H1 (cell line): ENCODE measurements around the gene MPPED1. TPM values are rescaled to one million over a fixed set of nuclear protein-coding genes. Genes with fewer than 3 reads are reported as not detected.

Experiments
- CTCF ChIA-PET: fragments of 300-600 bp; sonication (Branson Sonifier 250); formaldehyde crosslinking; loops from one replicate; lab custom pipeline; 2021; ENCODE audit not compliant: partially characterized antibody; lab: Charles Lee
- POLR2A ChIA-PET: fragments of 300-600 bp; sonication (Branson Sonifier 250); formaldehyde crosslinking; loops from one replicate; lab custom pipeline; 2021; ENCODE audit warnings: inconsistent platforms; ENCODE audit not compliant: partially characterized antibody; lab: Charles Lee
- DNase-seq, 2 experiments: peaks; one replicate each; pipeline versions ENCODE4 v3.0.0 to v3.0.0-alpha.2; 2010 to 2022; ENCODE audit warnings: low spot score in 2 of 2, low read depth in 1 of 2, mixed read lengths in 1 of 2
- FAIRE-seq: peaks from 2 replicates; lab custom pipeline; 2011; peaks lifted over from hg19 to GRCh38; lab: Jason Lieb, UNC
- H2AFZ ChIP-seq: 2 replicates; pipeline ENCODE4 v1.8.1; 2012; ENCODE audit warnings: low read length, inconsistent platforms
- H2AK5ac ChIP-seq: 2 replicates; pipeline ENCODE4 v1.6.1; 2013; ENCODE audit warnings: low read depth, low read length
- H2BK120ac ChIP-seq: replicated peaks from 2 replicates; pipeline ENCODE3; 2013; ENCODE audit warnings: low read depth, low read length, inconsistent platforms
- H2BK12ac ChIP-seq: 2 replicates; pipeline ENCODE4 v1.6.1; 2013; ENCODE audit warnings: low read depth, low read length
- H2BK15ac ChIP-seq: 2 replicates; pipeline ENCODE4 v1.6.1; 2013; ENCODE audit warnings: low read length
- H2BK20ac ChIP-seq: 2 replicates; pipeline ENCODE4 v1.6.1; 2013; ENCODE audit warnings: low read length
- H2BK5ac ChIP-seq: 2 replicates; pipeline ENCODE4 v1.6.1; 2013; ENCODE audit warnings: low read depth, low read length
- H3K14ac ChIP-seq: 2 replicates; pipeline ENCODE4 v1.6.1; 2013; ENCODE audit warnings: inconsistent platforms; ENCODE audit not compliant: insufficient read length
- H3K18ac ChIP-seq: 2 replicates; pipeline ENCODE4 v1.6.1; 2013; ENCODE audit warnings: low read length; ENCODE audit errors: extremely low read depth
- H3K23ac ChIP-seq: 2 replicates; pipeline ENCODE4 v1.6.1; 2013; ENCODE audit warnings: inconsistent platforms; ENCODE audit not compliant: insufficient read length
- H3K23me2 ChIP-seq: 2 replicates; pipeline ENCODE4 v1.6.1; 2013; ENCODE audit warnings: low read depth, low read length
- H3K27ac ChIP-seq: 2 replicates; pipeline ENCODE4 v1.6.1; 2011; ENCODE audit warnings: low read depth, low read length, inconsistent platforms
- H3K27me3 ChIP-seq, 4 experiments: replicated peaks in 1 of 4; 1 replicate in 1 of 4; 2 replicates in 3 of 4; pipeline versions ENCODE4 v1.6.1 to v1.8.1; 2011 to 2013; ENCODE audit warnings: low read length in 3 of 4, mild to moderate bottlenecking in 3 of 4, inconsistent platforms in 2 of 4, mixed read lengths in 2 of 4, moderate library complexity in 1 of 4; ENCODE audit not compliant: control insufficient read depth in 3 of 4, insufficient read depth in 3 of 4; ENCODE audit errors: extremely low read depth in 1 of 4
- H3K36me3 ChIP-seq, 4 experiments: 2 replicates each; pipeline versions ENCODE4 v1.6.1 to v1.8.1; 2011 to 2013; ENCODE audit warnings: mild to moderate bottlenecking in 4 of 4, low read length in 3 of 4, moderate library complexity in 2 of 4, control low read depth in 1 of 4, inconsistent platforms in 1 of 4; ENCODE audit not compliant: insufficient read depth in 4 of 4, control insufficient read depth in 2 of 4
- H3K4ac ChIP-seq: replicated peaks from 2 replicates; pipeline ENCODE3; 2013; ENCODE audit warnings: low read length, low read depth, mixed read lengths, inconsistent platforms; ENCODE audit not compliant: insufficient read length
- H3K4me1 ChIP-seq, 4 experiments: replicated peaks in 1 of 4; 1 replicate in 1 of 4; 2 replicates in 3 of 4; pipeline versions ENCODE4 v1.6.1 to v1.8.1; 2011 to 2013; ENCODE audit warnings: low read length in 3 of 4, inconsistent platforms in 2 of 4, mixed read lengths in 1 of 4; ENCODE audit not compliant: insufficient read depth in 4 of 4, control insufficient read depth in 3 of 4
- H3K4me2 ChIP-seq, 2 experiments: 2 replicates each; pipeline versions ENCODE4 v1.6.1 to v1.8.1; 2011 to 2013; ENCODE audit warnings: low read depth in 2 of 2, low read length in 2 of 2, control low read depth in 1 of 2, inconsistent platforms in 1 of 2, mild to moderate bottlenecking in 1 of 2; ENCODE audit not compliant: insufficient read depth in 1 of 2
- H3K4me3 ChIP-seq, 4 experiments: fragments of 200-600, 300-600 bp in 1 of 4; sonication (generic), shearing (Covaris generic), sonication (Bioruptor Twin) in 1 of 4; 2 replicates each; pipeline versions ENCODE4 v1.5.1 to v1.8.1; 2011 to 2016; ENCODE audit warnings: low read length in 4 of 4, low read depth in 3 of 4, control low read depth in 2 of 4, inconsistent platforms in 2 of 4, mild to moderate bottlenecking in 2 of 4, mixed read lengths in 1 of 4, moderate library complexity in 1 of 4; ENCODE audit not compliant: insufficient read depth in 2 of 4; ENCODE audit errors: extremely low read depth in 1 of 4
- H3K56ac ChIP-seq: replicated peaks from 2 replicates; pipeline ENCODE3; 2013; ENCODE audit warnings: low read depth, mild to moderate bottlenecking, mixed read lengths, low read length, inconsistent platforms; ENCODE audit not compliant: insufficient read length
- H3K79me1 ChIP-seq: 2 replicates; pipeline ENCODE4 v1.6.1; 2013; ENCODE audit warnings: low read depth, low read length, control low read depth
- H3K79me2 ChIP-seq, 2 experiments: 2 replicates each; pipeline versions ENCODE4 v1.6.1 to v1.8.1; 2012 to 2013; ENCODE audit warnings: low read length in 2 of 2, mild to moderate bottlenecking in 2 of 2, inconsistent platforms in 1 of 2; ENCODE audit not compliant: insufficient read depth in 2 of 2, control insufficient read depth in 1 of 2
- H3K9ac ChIP-seq, 4 experiments: replicated peaks in 1 of 4; 1 replicate in 1 of 4; 2 replicates in 3 of 4; pipeline versions ENCODE4 v1.6.1 to v1.8.1; 2011 to 2013; ENCODE audit warnings: low read depth in 3 of 4, low read length in 3 of 4, control low read depth in 2 of 4, mild to moderate bottlenecking in 2 of 4, moderate library complexity in 2 of 4, inconsistent platforms in 1 of 4; ENCODE audit errors: extremely low read depth in 1 of 4
- H3K9me3 ChIP-seq, 2 experiments: 2 replicates each; pipeline versions ENCODE4 v1.6.1 to v1.8.1; 2012 to 2013; ENCODE audit warnings: mild to moderate bottlenecking in 2 of 2, moderate library complexity in 2 of 2, control low read depth in 1 of 2, inconsistent platforms in 1 of 2, low read depth in 1 of 2, low read length in 1 of 2, mixed read lengths in 1 of 2; ENCODE audit not compliant: insufficient read depth in 2 of 2
- H4K20me1 ChIP-seq, 2 experiments: replicated peaks in 1 of 2; 2 replicates each; pipeline versions ENCODE3 to v1.8.1; 2011 to 2013; ENCODE audit warnings: inconsistent platforms in 2 of 2, low read length in 2 of 2, mild to moderate bottlenecking in 1 of 2; ENCODE audit not compliant: insufficient read depth in 2 of 2, control insufficient read depth in 1 of 2
- H4K5ac ChIP-seq: 2 replicates; pipeline ENCODE4 v1.6.1; 2013; ENCODE audit warnings: low read length, low read depth, mixed read lengths, inconsistent platforms; ENCODE audit not compliant: insufficient read length
- H4K8ac ChIP-seq: 2 replicates; pipeline ENCODE4 v1.8.0; 2013; ENCODE audit warnings: mild to moderate bottlenecking, moderate library complexity, low read length, inconsistent platforms; ENCODE audit not compliant: insufficient read depth; ENCODE audit errors: extremely low read depth
- H4K91ac ChIP-seq: replicated peaks from 2 replicates; pipeline ENCODE3; 2013; ENCODE audit warnings: low read length, mixed read lengths, inconsistent platforms; ENCODE audit not compliant: insufficient read length
- ASH2L ChIP-seq: fragments of 200-600, 300-600 bp; sonication (generic); IDR thresholded peaks from one replicate; pipeline ENCODE4 v1.7.1; 2017; ENCODE audit warnings: low read length
- BACH1 ChIP-seq: IDR thresholded peaks from 2 replicates; pipeline ENCODE4 v1.6.1; 2012; ENCODE audit warnings: low read length, improper control_type of control experiment
- CBX8 ChIP-seq: fragments of 300-800, 300-1000 bp; sonication (generic); IDR thresholded peaks from 2 replicates; pipeline ENCODE4 v1.7.1; 2016; ENCODE audit warnings: low read depth, low read length, borderline replicate concordance
- KDM5A ChIP-seq: fragments of 200-600 bp; IDR thresholded peaks from 2 replicates; pipeline ENCODE4 v1.7.1; 2012; ENCODE audit warnings: mild to moderate bottlenecking, low read length, inconsistent platforms, mixed read lengths
- RXRA ChIP-seq: IDR thresholded peaks from 2 replicates; pipeline ENCODE4 v1.6.1; 2011; ENCODE audit warnings: low read depth, mild to moderate bottlenecking, low read length, moderate library complexity; ENCODE audit not compliant: insufficient read depth
- SP2 ChIP-seq: IDR thresholded peaks from 2 replicates; pipeline ENCODE4 v1.6.1; 2012; ENCODE audit warnings: mild to moderate bottlenecking, low read length, inconsistent platforms
- SP4 ChIP-seq: IDR thresholded peaks from 2 replicates; pipeline ENCODE4 v1.6.1; 2012; ENCODE audit warnings: low read length, inconsistent platforms
- TCF12 ChIP-seq: IDR thresholded peaks from 2 replicates; pipeline ENCODE4 v1.6.1; 2011; ENCODE audit warnings: low read depth, mild to moderate bottlenecking, low read length
- WGBS, 2 experiments: shearing (Covaris generic) in 1 of 2; methylation state at CpG; one replicate each; pipeline versions ENCODE4 v1.1.6 to v1.1.7; 2013 to 2015; ENCODE audit warnings: low lambda C conversion rate in 2 of 2, mixed read lengths in 2 of 2, inconsistent platforms in 1 of 2, low coverage in 1 of 2, missing lambda C conversion rate in 1 of 2; ENCODE audit not compliant: insufficient replicate concordance in 2 of 2, insufficient coverage in 1 of 2, insufficient read length in 1 of 2; ENCODE audit errors: extremely low coverage in 1 of 2, missing lambda C conversion rate in 1 of 2; 5-methylcytosine and 5-hydroxymethylcytosine counted together
- polyA plus RNA-seq, 7 experiments: library from polyadenylated mRNA; depleted of rRNA in 3 of 7; stranded (reverse) in 5 of 7; unstranded in 2 of 7; fragments of >200 nt in 5 of 7; fragments of 200-250 nt in 2 of 7; gene quantifications; 1 replicate in 5 of 7; 2 replicates in 1 of 7; 4 replicates in 1 of 7; pipeline versions ENCODE4 v1.2.1 to v1.2.3, GENCODE V29; 2011 to 2013; ENCODE audit warnings: missing spikeins in 2 of 7, mixed read lengths in 2 of 7
- total RNA-seq: library from RNA; stranded (reverse); fragmentation: NEBNext Ultra II Directional; extraction: Animal tissue kit (Norgen Biotek cat#: 25700); gene quantifications from 2 replicates; pipeline ENCODE4 v1.2.1, GENCODE V29; 2021

The MPPED1 gene
- total and polyA plus RNA-seq, 2 of the 8 experiments (the other 6 are each of a cell fraction or from before 2014, with no cell fraction given), result 0.29 to 0.37 TPM

- Histone ChIP-seq H3K56ac (no peak overlapping the region), H4K20me1 (peaks cover 0 to 4% of the 10 kb centered on the region in 2 experiments), H2BK15ac (no peak overlapping the region), H3K27me3 (peaks cover 0 to 9% (median 0%) of the 10 kb centered on the region in 4 experiments; a peak in 2 of 7 replicates), H2BK120ac (no peak overlapping the region), H2AFZ (no peak overlapping the region), H2BK5ac (no peak overlapping the region), H4K5ac (no peak overlapping the region), H3K4me3 (no peak overlapping the region), H3K23me2 (peaks cover 8% of the 10 kb centered on the region; the same call in 1 of the 2 replicates), H2BK20ac (no peak overlapping the region), H3K23ac (no peak overlapping the region), H2BK12ac (no peak overlapping the region), H3K9ac (no peak overlapping the region), H3K18ac (no peak overlapping the region), H3K4me1 (no peaks in the 10 kb centered on the region), H3K79me2 (no peaks in the 10 kb centered on the region), H3K14ac (no peak overlapping the region), H3K9me3 (no peaks in the 10 kb centered on the region), H4K91ac (no peak overlapping the region), H3K79me1 (no peaks in the 10 kb centered on the region), H2AK5ac (no peak overlapping the region), H4K8ac (no peak overlapping the region), H3K4me2 (no peak overlapping the region), H3K36me3 (no peaks in the 10 kb centered on the region), H3K4ac (no peak overlapping the region), H3K27ac (no peak overlapping the region)
- CTCF ChIA-PET, result interaction anchor here (0.7 to 1.5 kb wide), 8 partner anchors 16 to 472 kb away, joined by 3 to 5 read pairs (median 3); no protein-coding TSS in a partner anchor
- DNase-seq, result no peak
- no peak for FAIRE-seq
- WGBS, 2 experiments, result 83% methylated on average over 11 of the region's 11 CpGs; no CpG with 5 or more reads in 1 of the 2 experiments
- TF ChIP-seq KDM5A (no peak), RXRA (no peak), BACH1 (no peak), SP4 (no peak), CBX8 (no peak), ASH2L (no peak), TCF12 (no peak), SP2 (no peak)
- POLR2A ChIA-PET, result no interaction called here
These were observed 59.9 kb downstream of the MPPED1 start for GRCh38 chr22:43471606-43472135.
